ENCODE measurements around the gene FOXR2.

FOXR2 gene, protein sequence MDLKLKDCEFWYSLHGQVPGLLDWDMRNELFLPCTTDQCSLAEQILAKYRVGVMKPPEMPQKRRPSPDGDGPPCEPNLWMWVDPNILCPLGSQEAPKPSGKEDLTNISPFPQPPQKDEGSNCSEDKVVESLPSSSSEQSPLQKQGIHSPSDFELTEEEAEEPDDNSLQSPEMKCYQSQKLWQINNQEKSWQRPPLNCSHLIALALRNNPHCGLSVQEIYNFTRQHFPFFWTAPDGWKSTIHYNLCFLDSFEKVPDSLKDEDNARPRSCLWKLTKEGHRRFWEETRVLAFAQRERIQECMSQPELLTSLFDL

DNA sequence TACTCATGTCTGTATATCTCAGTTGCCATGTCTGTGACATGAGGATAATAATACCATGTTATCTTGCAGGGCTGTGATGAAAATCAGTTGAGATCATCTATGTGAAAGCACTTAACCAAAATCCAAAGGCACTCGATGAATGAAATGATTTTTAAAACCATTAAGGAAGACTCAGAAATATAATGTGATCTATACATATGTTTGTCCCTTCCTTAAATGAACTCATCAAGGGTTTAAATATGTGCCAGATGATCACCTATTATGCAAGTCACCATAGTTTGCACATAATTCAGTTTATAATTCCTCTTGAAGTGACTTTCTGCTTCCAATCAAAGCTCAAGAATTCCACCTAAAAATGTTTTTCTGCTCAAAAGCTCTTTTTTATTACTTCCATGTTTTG lies at the start of gene FOXR2:
FOXR2 (plus strand) TSS at position 301 of the 400 bp plus-strand sequence. CDS start 312 bp downstream, outside the sequence.
- no peak for DNase-seq

DNA sequence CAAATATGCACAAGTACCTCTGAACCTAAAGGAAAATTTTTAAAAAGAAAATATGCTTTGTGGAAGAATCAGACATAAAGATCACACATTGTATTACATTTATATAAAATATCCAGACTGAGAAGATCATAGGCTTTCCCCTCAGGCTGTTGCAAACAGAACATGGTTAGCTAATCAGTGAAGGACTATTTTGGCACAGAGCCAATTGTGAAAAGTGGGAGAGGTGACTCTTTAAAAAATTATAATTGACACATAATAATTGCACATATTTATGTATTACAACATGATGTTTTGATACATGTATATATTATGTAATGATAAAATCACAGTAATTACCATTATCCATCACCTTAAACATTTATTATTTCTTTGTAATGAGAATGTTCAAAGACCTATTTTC lies 44.1 kb upstream of the FOXR2 start:
- DNase-seq, result no peak

DNA sequence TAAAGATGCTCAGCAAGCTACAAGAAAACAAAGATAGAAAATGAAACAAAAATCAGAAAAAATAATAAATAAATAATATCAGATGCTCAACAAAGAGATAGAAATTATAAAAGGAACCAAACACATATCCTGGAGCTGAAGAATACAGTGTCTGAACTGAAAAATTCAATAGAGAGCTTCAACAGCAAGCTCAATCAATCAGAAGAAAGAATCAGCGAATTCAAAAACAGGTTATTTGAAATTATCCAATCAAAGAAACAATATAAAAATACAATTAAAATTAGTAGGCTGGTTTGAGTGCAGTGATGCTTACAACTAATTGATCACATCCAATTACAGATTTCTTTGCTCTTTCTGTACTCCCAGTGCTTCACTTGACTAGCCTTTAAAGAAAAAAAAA lies 40.8 kb upstream of the FOXR2 start:
- no peak for DNase-seq

DNA sequence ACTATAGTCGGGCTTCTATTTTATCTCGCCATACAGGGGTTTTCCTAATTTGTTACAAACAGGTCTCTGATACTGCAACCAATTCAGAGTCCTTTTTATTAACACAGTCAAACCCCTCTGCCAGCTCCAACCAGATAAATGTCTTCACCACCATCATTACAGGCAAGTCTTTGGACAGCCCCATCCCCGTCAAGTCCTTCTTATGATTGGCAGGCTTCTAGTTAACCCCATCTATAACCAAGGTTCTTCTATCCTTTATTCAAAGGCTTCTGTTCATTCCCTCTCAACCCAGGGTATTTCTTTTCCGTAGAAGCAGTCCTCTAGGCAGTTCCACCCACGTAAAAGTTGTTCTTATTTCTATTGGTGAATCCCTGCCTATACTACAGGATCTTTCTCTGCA lies 29.9 kb upstream of the FOXR2 start:
- no peak for DNase-seq

DNA sequence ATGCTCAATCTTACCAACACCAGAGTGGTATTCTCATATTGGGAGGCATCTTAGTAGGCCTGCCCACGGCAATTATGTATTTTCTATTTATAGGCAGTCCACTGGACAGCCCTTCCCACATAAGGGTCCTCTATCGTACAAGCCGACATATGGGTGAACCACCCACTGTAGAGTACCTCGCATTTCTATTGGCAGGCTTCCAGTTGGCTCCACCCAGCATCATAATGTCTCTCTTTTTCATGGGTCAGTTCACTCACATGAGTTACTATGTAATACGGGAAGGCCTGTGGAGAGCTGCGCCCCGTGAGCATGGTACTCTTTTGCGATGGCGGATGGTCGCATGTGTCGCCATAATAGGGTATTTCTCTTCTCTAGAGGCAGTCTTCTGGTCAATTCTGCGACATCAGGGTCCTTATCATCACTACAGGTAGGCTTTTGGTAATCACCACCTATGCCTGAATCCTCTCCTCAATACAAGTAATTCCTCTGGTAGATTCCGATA lies 29.4 kb upstream of the FOXR2 start:
- DNase-seq, result no peak

DNA sequence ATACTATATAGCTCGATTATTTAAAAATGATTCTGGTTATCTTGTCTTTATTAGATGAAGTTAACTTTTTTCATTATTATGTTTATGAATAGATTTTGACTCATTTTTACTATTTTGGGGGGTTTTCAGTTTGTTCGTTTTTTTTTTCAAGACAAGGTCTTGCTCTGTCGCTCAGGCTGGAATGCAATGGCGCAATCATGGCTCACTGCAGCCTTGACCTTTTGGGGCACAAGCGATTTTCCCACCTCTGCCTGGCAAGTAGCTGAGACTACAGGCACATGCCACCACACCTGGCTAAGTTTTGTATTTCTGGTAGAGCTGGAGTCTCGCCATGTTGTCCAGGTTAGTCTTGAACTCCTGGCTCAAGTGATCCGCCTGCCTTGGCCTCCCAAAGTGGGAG lies 24.9 kb upstream of the FOXR2 start:
- no peak for DNase-seq

DNA sequence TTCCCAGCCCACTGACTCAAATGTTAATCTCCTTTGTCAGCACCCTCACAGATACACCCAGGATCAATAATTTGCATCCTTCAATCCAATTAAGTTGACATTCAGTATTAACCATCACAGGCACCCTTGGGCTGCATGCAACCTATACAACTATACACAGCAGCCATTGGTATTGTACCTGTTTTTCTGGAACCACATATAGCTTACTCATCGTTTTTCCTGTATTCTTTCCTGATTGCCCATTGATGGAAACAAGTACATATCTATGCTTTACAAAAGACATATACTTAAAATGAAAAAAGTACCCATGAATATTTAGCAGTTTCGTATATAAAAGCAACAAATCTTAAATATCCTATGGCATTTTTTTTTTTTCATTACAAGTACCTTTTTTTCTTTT lies 3.7 kb upstream of the FOXR2 start:
- DNase-seq, result no peak

DNA sequence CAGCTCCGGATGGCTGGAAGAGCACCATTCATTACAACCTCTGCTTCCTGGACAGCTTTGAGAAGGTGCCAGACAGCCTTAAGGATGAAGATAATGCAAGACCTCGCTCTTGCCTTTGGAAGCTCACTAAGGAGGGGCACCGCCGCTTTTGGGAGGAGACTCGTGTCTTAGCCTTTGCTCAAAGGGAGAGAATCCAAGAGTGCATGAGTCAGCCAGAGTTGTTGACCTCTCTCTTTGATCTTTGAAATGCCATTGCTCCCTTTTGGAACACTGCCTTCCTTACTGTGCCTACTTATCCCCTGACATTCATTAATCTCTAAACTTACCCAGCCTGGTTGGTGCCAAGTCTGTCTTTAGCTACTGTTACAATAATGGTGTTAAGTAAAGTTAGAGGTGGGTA lies 1.2 kb downstream of the FOXR2 start:
- no peak for DNase-seq

DNA sequence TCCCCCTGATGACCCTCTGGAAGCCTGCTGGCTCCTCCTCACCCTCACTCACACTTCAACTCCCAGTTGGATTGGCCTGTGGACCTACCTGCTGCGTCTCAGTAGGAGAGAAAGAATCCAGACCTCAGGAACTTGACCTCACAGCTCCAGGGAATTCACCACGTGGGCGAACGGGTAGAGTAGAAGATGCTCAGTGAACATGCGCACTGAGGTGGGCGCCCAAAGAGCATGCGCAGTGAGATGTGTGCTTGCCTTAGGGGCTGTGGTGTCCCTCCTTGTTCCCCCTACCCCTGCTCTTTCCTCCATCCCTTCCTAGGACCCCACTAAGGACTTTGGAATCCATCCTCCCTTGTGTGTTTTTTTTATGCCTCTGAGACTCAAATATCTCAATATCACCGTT lies 12.9 kb downstream of the FOXR2 start:
- DNase-seq, result no peak

DNA sequence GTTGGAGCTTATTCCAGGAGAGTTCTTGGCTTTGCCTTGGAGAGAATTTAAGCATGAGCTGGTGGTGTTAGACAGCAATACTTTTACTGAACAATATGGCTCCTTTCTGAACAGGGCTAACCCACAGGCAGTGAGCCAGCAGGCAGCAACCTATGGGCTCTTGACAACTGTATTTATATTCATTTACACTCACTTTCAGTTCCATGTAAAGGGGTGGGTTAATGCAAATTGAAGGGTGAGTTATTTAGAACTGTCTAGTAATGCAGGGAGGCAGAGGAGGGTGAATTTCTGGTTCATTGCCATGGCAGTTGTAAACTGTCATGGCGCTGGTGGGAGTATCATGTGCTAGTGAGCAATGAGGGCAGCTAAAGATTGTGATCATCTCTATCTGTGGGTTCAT lies 15.7 kb downstream of the FOXR2 start:
- no peak for DNase-seq

DNA sequence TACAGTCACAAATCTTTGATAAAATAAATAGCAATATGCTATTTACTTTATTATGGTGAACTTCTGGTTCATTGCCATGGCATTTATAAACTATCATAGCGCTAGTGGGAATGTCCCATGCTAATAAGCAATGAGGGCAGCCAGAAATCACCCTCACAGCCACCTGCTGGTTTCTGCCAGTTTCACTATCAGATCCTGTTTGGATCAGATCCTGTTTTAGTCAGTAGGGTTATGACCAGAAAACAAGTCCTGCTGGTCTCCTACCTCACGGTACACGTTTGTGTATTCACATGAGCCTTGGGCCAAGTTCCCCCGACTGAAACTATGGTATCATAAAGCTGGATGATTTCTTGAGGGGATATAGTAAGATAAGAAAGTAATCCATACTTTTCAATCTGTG lies 17.7 kb downstream of the FOXR2 start:
- DNase-seq, result no peak

DNA sequence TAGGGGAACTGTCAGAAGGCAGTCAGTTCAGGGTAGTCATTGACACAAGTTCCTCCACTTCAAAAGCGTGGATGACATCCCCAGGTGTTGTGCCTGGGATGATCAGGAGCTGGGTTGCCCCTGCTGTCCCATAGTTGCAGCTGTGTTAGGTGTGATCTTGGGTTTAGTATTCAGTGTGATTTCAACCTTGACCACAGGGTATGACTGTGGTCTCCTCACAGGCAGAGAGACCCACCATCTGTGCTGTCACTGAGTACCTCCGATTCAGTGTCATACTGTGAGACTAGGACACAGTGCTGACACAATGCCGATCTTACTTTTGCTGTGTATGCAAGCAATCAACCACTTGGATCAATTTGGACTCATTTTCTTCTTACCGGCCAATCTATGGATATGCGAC lies 25.2 kb downstream of the FOXR2 start:
- no peak for DNase-seq

DNA sequence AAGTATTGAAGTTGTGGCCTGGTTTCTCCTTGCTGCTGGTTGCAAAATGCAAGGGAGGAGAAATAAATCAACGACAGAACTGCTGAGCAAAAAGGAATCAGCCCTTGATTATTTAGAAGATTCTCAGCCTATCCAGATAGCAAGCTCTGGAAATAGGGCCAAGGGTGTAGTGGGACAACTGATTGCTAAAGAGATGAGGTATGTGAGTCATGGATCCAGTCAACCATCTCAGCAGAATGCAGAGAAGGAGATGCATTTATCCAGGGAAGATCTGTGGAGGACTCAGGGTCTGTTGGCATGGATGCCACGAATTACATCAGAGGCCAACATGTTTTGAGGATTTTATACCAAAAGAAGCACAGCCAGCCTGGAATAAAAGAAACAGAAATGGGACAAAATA lies 36.7 kb downstream of the FOXR2 start:
- DNase-seq, result no peak

DNA sequence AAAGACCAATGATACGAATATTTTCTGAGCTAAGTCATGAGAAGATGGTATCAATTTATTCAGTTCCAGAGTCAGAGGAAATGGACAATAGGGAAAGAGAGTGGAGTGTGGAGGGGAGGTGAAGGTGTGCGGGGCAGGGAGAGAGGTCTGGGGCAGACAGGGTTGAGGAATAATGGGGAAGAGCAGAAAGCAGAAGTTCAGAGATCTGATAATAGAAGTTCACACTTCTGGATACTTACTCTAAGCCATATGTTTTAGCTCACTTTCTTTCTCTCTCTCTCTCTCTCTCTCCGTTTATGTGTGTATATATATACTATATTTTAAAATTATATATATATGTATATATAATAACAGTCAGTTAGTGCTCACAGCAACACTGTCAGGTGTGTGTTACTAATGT lies 40.4 kb downstream of the FOXR2 start:
- DNase-seq, result no peak

DNA sequence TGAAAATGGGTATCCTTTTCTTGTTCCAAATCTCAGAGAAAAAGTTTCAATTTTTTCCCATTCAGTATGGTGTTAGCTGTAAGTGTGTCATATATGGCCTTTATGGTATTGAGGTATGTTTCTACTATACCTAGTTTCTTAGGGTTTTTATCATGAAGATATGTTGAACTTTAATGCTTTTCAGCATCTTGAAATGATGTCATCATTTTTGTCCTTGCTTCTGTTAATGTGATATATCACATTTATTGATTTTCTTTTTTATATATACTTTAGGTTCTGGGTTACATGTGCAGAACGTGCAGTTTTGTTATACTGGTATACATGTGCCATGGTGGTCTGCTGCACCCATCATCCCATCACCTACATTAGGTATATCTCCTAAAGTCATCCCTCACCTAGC lies 44.9 kb downstream of the FOXR2 start:
- DNase-seq, result no peak

All from fibroblast of skin of right quadriceps (primary cell).